K562 (cell line): Measurements from ENCODE around the gene OCA2. TPM values are rescaled to one million over a fixed set of nuclear protein-coding genes. Genes with fewer than 3 reads are reported as not detected.
A peak's percentile ranks its signal among the peaks of the same experiment; 100 is the strongest.

ENCODE experiments used
- ATAC-seq: fragments of 200-7000 bp; cut with Tn5 transposase; 3 replicates; pipeline ENCODE4 v1.9.1; 2020; ENCODE audit warnings: moderate library complexity
- BruUV-seq: library from RNA; stranded (reverse); fragments of 400-500 nt; replicated peaks from 2 replicates; lab custom pipeline; 2021; lab: Mats Ljungman, UMichigan
- CTCF ChIA-PET: fragments of 300-600 bp; formaldehyde crosslinking; extraction: SDS; loops from one replicate; lab custom pipeline; 2021; ENCODE audit warnings: low intra/inter-chr PET ratio; lab: Yijun Ruan, JAX
- POLR2A ChIA-PET: fragments of 300-600, 350-650 bp; sonication (Branson Sonifier 250); formaldehyde crosslinking; extraction: SDS; loops from one replicate; lab custom pipeline; 2021; ENCODE audit warnings: antibody characterized with exemption, inconsistent platforms; lab: Yijun Ruan, JAX
- DNase-seq, 4 experiments: peaks; one replicate each; pipeline versions ENCODE4 v3.0.0 to v3.0.0-alpha.2; 2011 to 2018; ENCODE audit warnings: low spot score in 3 of 4, mixed read lengths in 3 of 4; ENCODE audit errors: extremely low read depth in 1 of 4
- FAIRE-seq: peaks from 2 replicates; lab custom pipeline; 2011; peaks lifted over from hg19 to GRCh38; lab: Jason Lieb, UNC
- H2AFZ ChIP-seq: 2 replicates; pipeline ENCODE4 v1.6.0; 2011; ENCODE audit warnings: low read depth, low read length, control low read depth, inconsistent platforms
- H3K27ac ChIP-seq: fragments of 200-600 bp; 3 replicates; pipeline ENCODE4 v1.8.0; 2011; ENCODE audit warnings: low read depth, mild to moderate bottlenecking, control low read depth, inconsistent platforms, low read length, moderate library complexity, mixed read lengths; ENCODE audit errors: extremely low read depth
- H3K27me3 ChIP-seq, 2 experiments: fragments of 300-600 bp in 1 of 2; 2 replicates in 1 of 2; 3 replicates in 1 of 2; pipeline versions ENCODE4 v1.6.0 to v1.8.0; 2011; ENCODE audit warnings: inconsistent platforms in 2 of 2, low read length in 2 of 2, mild to moderate bottlenecking in 1 of 2, mixed read lengths in 1 of 2, moderate library complexity in 1 of 2; ENCODE audit not compliant: control insufficient read depth in 2 of 2, insufficient read depth in 2 of 2
- H3K36me3 ChIP-seq: fragments of 300-600 bp; 3 replicates; pipeline ENCODE4 v1.8.0; 2011; ENCODE audit warnings: mild to moderate bottlenecking, low read length, inconsistent platforms; ENCODE audit not compliant: control insufficient read depth, insufficient read depth
- H3K4me1 ChIP-seq, 2 experiments: fragments of 200-600 bp in 1 of 2; replicated peaks in 1 of 2; 2 replicates in 1 of 2; 3 replicates in 1 of 2; pipeline versions ENCODE4 v1.5.1 to v1.8.0; 2011; ENCODE audit warnings: inconsistent platforms in 2 of 2, low read length in 2 of 2, mild to moderate bottlenecking in 1 of 2, mixed read lengths in 1 of 2, moderate library complexity in 1 of 2; ENCODE audit not compliant: control insufficient read depth in 2 of 2, insufficient read depth in 2 of 2
- H3K4me2 ChIP-seq: 2 replicates; pipeline ENCODE4 v1.6.1; 2011; ENCODE audit warnings: low read length, control low read depth, inconsistent platforms, mixed read lengths; ENCODE audit not compliant: insufficient read depth
- H3K4me3 ChIP-seq: fragments of 200-600 bp; sonication (generic), shearing (Covaris generic); 2 replicates; pipeline ENCODE4 v1.5.1; 2016; ENCODE audit warnings: control low read depth, inconsistent platforms
- H3K79me2 ChIP-seq: fragments of 200-600 bp; 3 replicates; pipeline ENCODE4 v1.8.0; 2011; ENCODE audit warnings: low read length, inconsistent platforms; ENCODE audit not compliant: control insufficient read depth, insufficient read depth
- H3K9ac ChIP-seq, 2 experiments: 2 replicates each; pipeline versions ENCODE4 v1.6.0 to v1.6.1; 2011; ENCODE audit warnings: low read depth in 2 of 2, low read length in 2 of 2, control low read depth in 1 of 2, inconsistent platforms in 1 of 2, mild to moderate bottlenecking in 1 of 2, mixed read lengths in 1 of 2; ENCODE audit not compliant: insufficient read depth in 1 of 2
- H3K9me1 ChIP-seq: one replicate; pipeline ENCODE4 v1.6.0; 2011; ENCODE audit warnings: inconsistent platforms, mild to moderate bottlenecking, low read length, moderate library complexity; ENCODE audit not compliant: control insufficient read depth, insufficient read depth
- H3K9me3 ChIP-seq: replicated peaks from 2 replicates; pipeline ENCODE4 v1.5.1; 2011; ENCODE audit warnings: low read depth, low read length, inconsistent platforms; ENCODE audit not compliant: control insufficient read depth, insufficient read depth
- H4K20me1 ChIP-seq: replicated peaks from 2 replicates; pipeline ENCODE4 v1.6.1; 2011; ENCODE audit warnings: low read length, inconsistent platforms, mixed read lengths; ENCODE audit not compliant: control insufficient read depth, insufficient read depth
- C11orf30 ChIP-seq: fragments of 450-650 bp; IDR thresholded peaks from 2 replicates; pipeline ENCODE4 v1.6.1; 2016; ENCODE audit warnings: low read depth, mild to moderate bottlenecking
- PYGO2 ChIP-seq: fragments of 450-650 bp; IDR thresholded peaks from 2 replicates; pipeline ENCODE4 v1.6.1; 2016; ENCODE audit warnings: mild to moderate bottlenecking, missing genetic modification characterization, moderate library complexity, missing compliant biosample characterization
- YY1 ChIP-seq, 3 experiments: IDR thresholded peaks; 2 replicates each; pipeline ENCODE4 v1.6.1; 2011; ENCODE audit warnings: low read length in 2 of 3, mild to moderate bottlenecking in 2 of 3, moderate library complexity in 2 of 3, borderline replicate concordance in 1 of 3, control low read depth in 1 of 3, low read depth in 1 of 3; ENCODE audit not compliant: insufficient read depth in 3 of 3, insufficient replicate concordance in 2 of 3, control insufficient read depth in 1 of 3, insufficient read length in 1 of 3; ENCODE audit errors: extremely low read depth in 1 of 3
- WGBS: fragments of 100-300 bp; shearing (Covaris generic); methylation state at CpG from one replicate; pipeline ENCODE4 v1.1.6; 2016; ENCODE audit warnings: low coverage, mixed read lengths; ENCODE audit not compliant: insufficient coverage; ENCODE audit errors: missing lambda C conversion rate; 5-methylcytosine and 5-hydroxymethylcytosine counted together
- in situ Hi-C: fragments of 300-500 bp; cut with MboI; formaldehyde crosslinking; loops from 4 replicates; pipeline ENCODE4 v1.15.0; 2018; ENCODE audit warnings: inconsistent platforms, mixed read lengths
- intact Hi-C: fragments of 100-400 bp; cut with micrococcal nuclease; formaldehyde crosslinking; loops from 2 replicates; pipeline ENCODE4 v1.14.2; 2022
- polyA plus RNA-seq, 8 experiments: library from polyadenylated mRNA; depleted of rRNA in 4 of 8; stranded (reverse) in 5 of 8; unstranded in 3 of 8; fragments of >200 nt; fragmentation: Nextera tagmentation in 2 of 8; fragmentation: Illumina TruSeq in 1 of 8; extraction: Ambion mirVana in 2 of 8; extraction: Trizol in 1 of 8; gene quantifications; 2 replicates each; pipeline versions ENCODE4 v1.2.1 to v1.2.3, GENCODE V29; 2011 to 2014; ENCODE audit warnings: inconsistent platforms in 1 of 8, missing spikeins in 1 of 8
- total RNA-seq, 7 experiments: library from RNA; depleted of rRNA in 6 of 7; stranded (reverse); fragments of >200 nt in 6 of 7; fragmentation: Illumina TruSeq in 2 of 7; extraction: Trizol in 2 of 7; gene quantifications; 2 replicates each; pipeline versions ENCODE4 v1.2.1 to v1.2.3, GENCODE V29; 2011 to 2021; ENCODE audit warnings: low replicate concordance in 1 of 7
- TF ChIP-seq, protein P1 (sequence below): sonication (generic); formaldehyde crosslinking; IDR thresholded peaks from 2 replicates; pipeline ENCODE4 v1.8.0; 2022; ENCODE audit warnings: mild to moderate bottlenecking, missing genetic modification reagents
- TF ChIP-seq, protein P2 (sequence below): fragments of 250-450 bp; sonication (Bioruptor Pico); IDR thresholded peaks from 2 replicates; pipeline ENCODE4 v1.9.0; 2021; ENCODE audit warnings: mild to moderate bottlenecking, inconsistent platforms
- TF ChIP-seq, protein P3 (sequence below): sonication (generic); formaldehyde crosslinking; IDR thresholded peaks from 2 replicates; pipeline ENCODE4 v1.8.1; 2023; ENCODE audit warnings: mild to moderate bottlenecking, missing genetic modification reagents, moderate library complexity

Gene OCA2
- total and polyA plus RNA-seq, 9 of the 15 experiments (the other 6 are each of a cell fraction or from before 2014, with no cell fraction given): 0.07 to 0.59 (median 0.17) TPM; not detected in 1

DNA sequence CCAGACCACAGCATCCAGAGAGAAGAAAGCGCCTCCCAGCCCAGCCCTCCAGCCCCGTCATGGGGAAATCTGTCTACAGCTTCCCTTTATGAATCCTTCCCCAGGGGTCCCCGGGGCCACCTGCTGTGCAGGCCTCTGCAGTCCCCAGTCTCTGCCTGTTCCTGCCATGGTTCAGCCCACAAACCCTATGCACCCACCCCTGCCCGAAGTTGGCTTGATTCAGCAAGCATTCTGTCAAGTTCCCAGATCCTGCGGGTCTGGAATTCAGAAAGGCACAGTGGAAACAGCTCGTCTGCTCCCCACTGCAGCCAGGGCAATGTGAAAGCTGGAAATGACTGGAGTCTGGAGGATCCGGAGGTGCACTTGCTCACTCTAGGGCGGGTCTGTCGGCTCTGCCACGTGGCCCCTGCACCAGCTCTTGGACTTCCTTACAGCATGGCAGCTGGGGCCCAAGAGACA lies 2.9 kb upstream of the OCA2 start:
- Histone ChIP-seq H3K36me3 (no peaks in the 10 kb centered on the region), H3K79me2 (no peaks in the 10 kb centered on the region), H3K27ac (no peak overlapping the region), H2AFZ (peak overlapping the region; percentile 50), H3K9me1 (no peaks in the 10 kb centered on the region), H3K9me3 (peaks cover 3% of the 10 kb centered on the region; the same call in 1 of the 2 replicates), H3K9ac (no peak overlapping the region), H3K4me3 (no peak overlapping the region), H3K4me1 (peaks cover 13 to 32% of the 10 kb centered on the region in 2 experiments; a peak in 4 of 5 replicates), H3K4me2 (no peak overlapping the region), H4K20me1 (no peaks in the 10 kb centered on the region), H3K27me3 (peaks cover 0 to 14% of the 10 kb centered on the region in 2 experiments; a peak in 3 of 5 replicates)
- DNase-seq (no peak), ATAC-seq (no peak), FAIRE-seq (no peak)
- no TSS peak for BruUV-seq
- CTCF ChIA-PET: no interaction called here
- intact Hi-C loops (no loop called here), in situ Hi-C loops (no loop called here)
- WGBS: 13% methylated on average over 10 of the region's 10 CpGs
- POLR2A ChIA-PET: interaction anchor here (0.9 kb wide), 1 partner anchor 8 kb away, joined by 3 read pairs; no protein-coding TSS in a partner anchor
- TF ChIP-seq YY1 (IDR thresholded peaks at IDR 0.05; ENCODE audit: borderline replicate concordance in 1 of 3, control insufficient read depth in 1 of 3, extremely low read depth in 1 of 3, insufficient read depth in 3 of 3, insufficient read length in 1 of 3, insufficient replicate concordance in 2 of 3, low read depth in 1 of 3, low read length in 2 of 3): peak in 1 of 3 experiments; percentile 46
- TF ChIP-seq PYGO2 (tag): no peak

DNA sequence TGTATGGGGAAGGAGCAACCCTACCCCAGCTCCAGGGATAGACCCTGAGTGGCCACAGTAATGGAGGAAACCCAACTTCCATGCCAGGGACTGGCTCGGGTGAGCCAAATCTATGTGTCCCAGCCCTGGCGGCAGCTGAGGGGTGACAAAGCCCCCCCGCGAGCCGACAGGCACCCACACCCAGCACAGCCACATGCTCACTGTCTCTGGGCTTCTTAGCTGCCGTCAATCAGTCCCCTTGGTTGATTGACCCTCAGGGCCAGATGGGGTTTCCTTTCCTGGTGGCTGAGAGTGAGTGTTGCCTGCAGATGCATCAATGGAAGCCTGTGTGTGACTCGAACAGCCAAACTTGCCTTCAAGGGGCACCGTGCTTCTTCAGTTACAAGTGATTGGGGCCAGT lies 2.1 kb upstream of the OCA2 start:
- BruUV-seq: no TSS peak
- TF ChIP-seq, protein P1, sequence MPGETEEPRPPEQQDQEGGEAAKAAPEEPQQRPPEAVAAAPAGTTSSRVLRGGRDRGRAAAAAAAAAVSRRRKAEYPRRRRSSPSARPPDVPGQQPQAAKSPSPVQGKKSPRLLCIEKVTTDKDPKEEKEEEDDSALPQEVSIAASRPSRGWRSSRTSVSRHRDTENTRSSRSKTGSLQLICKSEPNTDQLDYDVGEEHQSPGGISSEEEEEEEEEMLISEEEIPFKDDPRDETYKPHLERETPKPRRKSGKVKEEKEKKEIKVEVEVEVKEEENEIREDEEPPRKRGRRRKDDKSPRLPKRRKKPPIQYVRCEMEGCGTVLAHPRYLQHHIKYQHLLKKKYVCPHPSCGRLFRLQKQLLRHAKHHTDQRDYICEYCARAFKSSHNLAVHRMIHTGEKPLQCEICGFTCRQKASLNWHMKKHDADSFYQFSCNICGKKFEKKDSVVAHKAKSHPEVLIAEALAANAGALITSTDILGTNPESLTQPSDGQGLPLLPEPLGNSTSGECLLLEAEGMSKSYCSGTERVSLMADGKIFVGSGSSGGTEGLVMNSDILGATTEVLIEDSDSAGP (CRISPR knock-in tag): no peak
- TF ChIP-seq, protein P2, sequence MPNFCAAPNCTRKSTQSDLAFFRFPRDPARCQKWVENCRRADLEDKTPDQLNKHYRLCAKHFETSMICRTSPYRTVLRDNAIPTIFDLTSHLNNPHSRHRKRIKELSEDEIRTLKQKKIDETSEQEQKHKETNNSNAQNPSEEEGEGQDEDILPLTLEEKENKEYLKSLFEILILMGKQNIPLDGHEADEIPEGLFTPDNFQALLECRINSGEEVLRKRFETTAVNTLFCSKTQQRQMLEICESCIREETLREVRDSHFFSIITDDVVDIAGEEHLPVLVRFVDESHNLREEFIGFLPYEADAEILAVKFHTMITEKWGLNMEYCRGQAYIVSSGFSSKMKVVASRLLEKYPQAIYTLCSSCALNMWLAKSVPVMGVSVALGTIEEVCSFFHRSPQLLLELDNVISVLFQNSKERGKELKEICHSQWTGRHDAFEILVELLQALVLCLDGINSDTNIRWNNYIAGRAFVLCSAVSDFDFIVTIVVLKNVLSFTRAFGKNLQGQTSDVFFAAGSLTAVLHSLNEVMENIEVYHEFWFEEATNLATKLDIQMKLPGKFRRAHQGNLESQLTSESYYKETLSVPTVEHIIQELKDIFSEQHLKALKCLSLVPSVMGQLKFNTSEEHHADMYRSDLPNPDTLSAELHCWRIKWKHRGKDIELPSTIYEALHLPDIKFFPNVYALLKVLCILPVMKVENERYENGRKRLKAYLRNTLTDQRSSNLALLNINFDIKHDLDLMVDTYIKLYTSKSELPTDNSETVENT (CRISPR knock-in tag): no peak
- TF ChIP-seq, protein P3, sequence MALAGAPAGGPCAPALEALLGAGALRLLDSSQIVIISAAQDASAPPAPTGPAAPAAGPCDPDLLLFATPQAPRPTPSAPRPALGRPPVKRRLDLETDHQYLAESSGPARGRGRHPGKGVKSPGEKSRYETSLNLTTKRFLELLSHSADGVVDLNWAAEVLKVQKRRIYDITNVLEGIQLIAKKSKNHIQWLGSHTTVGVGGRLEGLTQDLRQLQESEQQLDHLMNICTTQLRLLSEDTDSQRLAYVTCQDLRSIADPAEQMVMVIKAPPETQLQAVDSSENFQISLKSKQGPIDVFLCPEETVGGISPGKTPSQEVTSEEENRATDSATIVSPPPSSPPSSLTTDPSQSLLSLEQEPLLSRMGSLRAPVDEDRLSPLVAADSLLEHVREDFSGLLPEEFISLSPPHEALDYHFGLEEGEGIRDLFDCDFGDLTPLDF (CRISPR knock-in tag): no peak
- no peak for TF ChIP-seq C11orf30

More for the DNA sequence above, 2.1 kb upstream of the OCA2 start:
- Histone ChIP-seq H3K27me3 (peaks cover 0 to 14% of the 10 kb centered on the region in 2 experiments; a peak in 3 of 5 replicates), H3K79me2 (no peaks in the 10 kb centered on the region), H3K9me1 (no peaks in the 10 kb centered on the region), H3K4me3 (no peak overlapping the region), H3K9ac (no peak overlapping the region), H3K36me3 (no peaks in the 10 kb centered on the region), H3K4me1 (peaks cover 13 to 40% of the 10 kb centered on the region in 2 experiments; a peak in 4 of 5 replicates), H3K4me2 (no peak overlapping the region), H3K9me3 (peaks cover 3% of the 10 kb centered on the region; the same call in 1 of the 2 replicates), H4K20me1 (no peaks in the 10 kb centered on the region), H3K27ac (no peak overlapping the region), H2AFZ (0 out of 2 replicates have a peak overlapping the region, but pooled peaks have one; percentile 32)
- in situ Hi-C loops (no loop called here), intact Hi-C loops (no loop called here)
- POLR2A ChIA-PET: interaction anchor here (0.9 kb wide), 1 partner anchor 9 kb away, joined by 3 read pairs; no protein-coding TSS in a partner anchor
- WGBS: 15% methylated on average over 4 of the region's 8 CpGs
- ATAC-seq (no peak), DNase-seq (no peak), FAIRE-seq (no peak)
- CTCF ChIA-PET: no interaction called here
